GM19324 (cell line): Measurements from ENCODE around the gene TGFBRAP1.

Experiments
- ATAC-seq: cut with Tn5 transposase; IDR thresholded peaks from one replicate; pipeline ENCODE4 v1.9.1; 2021; ENCODE audit warnings: mild to moderate bottlenecking, moderate library complexity; ENCODE audit not compliant: unreplicated experiment, low FRiP score

Gene TGFBRAP1, protein sequence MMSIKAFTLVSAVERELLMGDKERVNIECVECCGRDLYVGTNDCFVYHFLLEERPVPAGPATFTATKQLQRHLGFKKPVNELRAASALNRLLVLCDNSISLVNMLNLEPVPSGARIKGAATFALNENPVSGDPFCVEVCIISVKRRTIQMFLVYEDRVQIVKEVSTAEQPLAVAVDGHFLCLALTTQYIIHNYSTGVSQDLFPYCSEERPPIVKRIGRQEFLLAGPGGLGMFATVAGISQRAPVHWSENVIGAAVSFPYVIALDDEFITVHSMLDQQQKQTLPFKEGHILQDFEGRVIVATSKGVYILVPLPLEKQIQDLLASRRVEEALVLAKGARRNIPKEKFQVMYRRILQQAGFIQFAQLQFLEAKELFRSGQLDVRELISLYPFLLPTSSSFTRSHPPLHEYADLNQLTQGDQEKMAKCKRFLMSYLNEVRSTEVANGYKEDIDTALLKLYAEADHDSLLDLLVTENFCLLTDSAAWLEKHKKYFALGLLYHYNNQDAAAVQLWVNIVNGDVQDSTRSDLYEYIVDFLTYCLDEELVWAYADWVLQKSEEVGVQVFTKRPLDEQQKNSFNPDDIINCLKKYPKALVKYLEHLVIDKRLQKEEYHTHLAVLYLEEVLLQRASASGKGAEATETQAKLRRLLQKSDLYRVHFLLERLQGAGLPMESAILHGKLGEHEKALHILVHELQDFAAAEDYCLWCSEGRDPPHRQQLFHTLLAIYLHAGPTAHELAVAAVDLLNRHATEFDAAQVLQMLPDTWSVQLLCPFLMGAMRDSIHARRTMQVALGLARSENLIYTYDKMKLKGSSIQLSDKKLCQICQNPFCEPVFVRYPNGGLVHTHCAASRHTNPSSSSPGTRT

DNA sequence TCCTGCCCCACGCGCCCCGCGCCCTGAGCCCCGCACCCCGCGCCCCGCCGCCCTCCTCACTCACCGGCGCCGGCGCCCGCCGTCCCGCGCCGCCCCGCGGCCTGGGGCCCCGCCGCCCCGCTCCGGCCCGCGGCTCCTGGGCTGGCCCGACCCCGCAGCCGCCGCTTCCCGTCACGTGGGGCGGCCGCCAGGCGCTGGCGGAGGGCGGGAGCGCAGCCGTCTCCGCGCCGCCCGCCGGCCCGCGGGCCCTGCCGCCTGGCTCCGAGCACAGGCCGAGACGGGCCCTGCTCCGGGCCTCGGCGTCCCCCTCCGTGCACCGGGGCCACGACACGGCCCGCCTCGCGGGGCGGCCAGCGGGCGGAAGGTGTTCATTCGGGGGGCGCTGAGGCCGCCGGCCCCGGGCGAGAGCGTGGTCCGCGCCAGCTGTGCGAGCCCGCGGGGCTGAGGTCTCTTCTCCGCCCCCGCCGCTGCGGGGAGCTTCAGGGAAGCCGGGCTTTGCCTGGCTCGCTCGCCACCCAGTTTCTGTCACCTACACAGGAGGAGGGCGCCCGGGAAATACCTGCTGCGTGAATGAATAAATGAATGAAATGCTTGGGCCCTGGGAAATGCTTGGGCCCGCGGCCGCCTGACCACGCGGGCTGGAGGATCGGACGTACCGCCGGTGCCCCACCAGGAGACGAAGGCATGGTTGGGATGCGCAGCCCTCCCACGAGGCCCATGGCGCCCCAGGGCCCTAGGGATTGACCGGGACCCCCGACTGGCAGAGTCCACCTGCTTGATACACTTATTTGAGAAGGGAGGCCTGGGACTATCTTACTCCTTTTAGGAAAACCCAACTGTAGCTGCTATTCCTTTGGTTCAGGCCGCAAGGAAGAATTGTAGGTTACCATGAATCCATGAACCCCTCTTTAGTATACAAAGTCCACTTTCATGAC is at the start of gene TGFBRAP1:
Gene TGFBRAP1 (minus strand): TSS at position 175 of the 935 bp plus-strand sequence. CDS start 21,434 bp downstream, outside the sequence.
- peak; percentile 89 for ATAC-seq

DNA sequence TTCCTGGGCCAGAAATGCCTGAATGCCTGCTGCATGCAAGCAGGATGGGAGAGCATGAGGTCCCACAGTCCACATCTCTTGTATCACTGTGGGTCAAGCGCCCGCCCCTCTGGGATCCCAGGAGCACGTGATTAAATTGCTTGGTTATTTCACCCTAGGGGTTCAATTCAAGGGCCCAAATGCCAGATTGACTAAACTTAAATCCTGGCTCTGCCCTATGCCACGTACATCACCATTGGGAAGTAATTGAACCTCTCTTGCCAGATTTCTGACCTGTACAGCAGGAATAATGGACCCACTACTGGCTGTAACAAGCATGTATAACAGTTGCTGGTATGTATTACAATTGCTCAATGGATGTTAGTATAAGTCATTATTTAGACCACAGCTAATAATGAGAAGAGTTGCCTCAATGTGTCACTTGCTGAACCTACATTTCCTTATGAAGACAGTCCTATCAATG is 49.4 kb upstream of the TGFBRAP1 start:
- ATAC-seq, result no peak

DNA sequence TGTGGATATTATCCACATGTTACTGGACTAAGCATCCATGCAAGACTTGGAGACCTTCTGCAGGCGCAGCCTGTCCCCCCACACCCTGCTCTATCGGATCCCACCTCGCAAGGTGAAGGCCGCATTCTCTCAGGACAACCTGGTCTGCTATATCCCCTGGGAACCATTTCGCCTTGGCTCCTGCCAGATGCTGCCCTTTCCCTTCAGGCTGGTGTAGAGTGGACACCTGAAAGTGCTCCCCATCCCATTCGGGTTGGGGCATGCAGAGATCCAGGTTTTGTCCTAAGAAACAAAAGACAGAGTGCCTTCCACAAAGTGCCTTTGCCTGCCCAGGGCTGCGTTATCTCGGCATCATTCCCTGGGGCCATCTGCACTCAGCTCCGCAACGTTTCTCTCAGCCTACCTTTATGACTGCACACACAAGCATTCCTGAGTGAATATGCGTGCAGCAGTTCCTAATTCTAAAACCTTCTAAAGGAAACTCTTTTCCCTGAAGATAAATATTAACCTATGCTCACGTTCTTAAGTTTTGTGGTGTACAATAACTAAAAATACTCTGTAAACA is 48.8 kb upstream of the TGFBRAP1 start:
- no peak for ATAC-seq

DNA sequence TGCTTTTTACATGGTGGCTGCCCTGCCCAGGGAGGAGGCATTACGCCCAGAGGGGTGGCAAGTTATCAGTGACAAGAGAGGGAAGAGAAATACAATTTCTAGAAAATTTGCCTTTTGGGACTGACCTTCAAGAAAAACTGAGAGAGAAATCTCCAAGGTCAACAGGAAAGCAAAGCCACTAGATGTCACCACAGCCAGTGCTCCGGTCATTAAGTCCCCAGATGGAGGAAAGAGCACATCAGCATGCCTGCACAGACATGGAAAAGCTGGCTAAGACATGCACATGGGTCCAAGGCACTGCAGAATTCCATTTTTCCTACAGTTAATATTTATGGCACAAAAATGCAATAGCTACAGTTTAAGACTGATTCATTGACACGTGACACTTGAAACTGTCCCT is 48.3 kb upstream of the TGFBRAP1 start:
- ATAC-seq, result no peak

DNA sequence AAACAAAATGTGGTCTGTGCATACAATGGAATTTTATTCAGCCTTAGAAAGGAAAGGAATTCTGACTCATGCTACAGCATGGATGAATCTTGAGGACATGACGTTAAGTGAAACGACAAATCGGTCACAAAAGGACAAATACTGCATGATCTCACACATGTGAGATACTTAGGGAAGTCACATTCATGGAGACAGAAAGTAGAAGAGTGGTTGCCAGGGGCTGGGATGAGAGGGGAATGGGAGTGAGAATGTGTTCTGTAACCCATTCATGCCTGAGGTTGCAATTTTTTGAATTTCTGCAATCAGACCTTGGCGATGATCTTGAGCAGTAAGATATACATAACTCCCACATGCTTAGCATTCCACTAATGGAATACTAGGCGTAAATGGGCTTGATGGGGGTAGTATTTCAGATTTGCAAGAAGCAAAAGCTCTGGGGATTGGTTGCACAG is 47.3 kb upstream of the TGFBRAP1 start:
- ATAC-seq, result no peak

DNA sequence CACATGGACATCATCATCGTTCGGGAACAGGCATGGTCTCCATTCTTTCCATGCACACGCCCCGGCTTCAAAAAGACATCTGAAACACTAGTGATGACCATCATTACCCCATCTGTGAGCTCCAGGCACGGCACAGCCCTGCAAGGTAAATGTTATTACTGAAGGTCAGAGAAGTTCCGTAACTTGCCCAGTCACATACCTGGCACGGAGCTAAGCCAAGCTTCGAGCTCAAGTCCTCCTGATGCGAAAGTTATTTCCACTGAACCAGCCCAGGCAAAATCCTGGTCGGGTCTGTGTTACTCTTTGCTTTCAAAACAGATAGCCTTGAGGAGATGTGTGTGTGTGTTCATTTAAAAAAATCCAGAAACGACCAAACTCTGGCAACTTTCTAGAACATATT is 46.5 kb upstream of the TGFBRAP1 start:
- no peak for ATAC-seq

DNA sequence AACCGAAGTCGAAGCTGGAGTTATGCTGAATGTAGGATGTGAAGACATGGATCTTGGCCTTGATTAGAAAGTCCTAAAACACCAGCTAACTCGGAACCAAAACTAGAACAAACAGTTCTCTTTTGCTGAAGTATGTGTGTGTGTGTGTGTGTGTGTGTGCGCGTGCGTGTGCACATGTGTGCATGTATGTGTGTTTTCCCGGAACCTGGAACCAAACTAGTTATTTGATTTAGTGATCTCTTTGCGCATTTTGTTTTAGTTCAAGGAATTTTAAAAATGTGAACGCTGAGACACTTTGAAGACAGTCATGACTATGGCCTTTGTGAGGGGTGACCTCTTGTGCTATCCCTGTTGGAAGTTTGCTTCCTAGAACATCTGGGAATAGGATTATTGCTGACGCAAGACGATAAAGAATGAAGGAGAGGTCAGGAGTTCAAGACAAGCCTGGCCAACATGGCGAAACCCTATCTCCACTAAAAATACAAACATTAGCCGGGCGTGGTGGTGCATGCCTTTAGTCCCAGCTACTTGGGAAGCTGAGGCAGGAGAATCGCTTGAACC is 45.5 kb upstream of the TGFBRAP1 start:
- no peak for ATAC-seq

DNA sequence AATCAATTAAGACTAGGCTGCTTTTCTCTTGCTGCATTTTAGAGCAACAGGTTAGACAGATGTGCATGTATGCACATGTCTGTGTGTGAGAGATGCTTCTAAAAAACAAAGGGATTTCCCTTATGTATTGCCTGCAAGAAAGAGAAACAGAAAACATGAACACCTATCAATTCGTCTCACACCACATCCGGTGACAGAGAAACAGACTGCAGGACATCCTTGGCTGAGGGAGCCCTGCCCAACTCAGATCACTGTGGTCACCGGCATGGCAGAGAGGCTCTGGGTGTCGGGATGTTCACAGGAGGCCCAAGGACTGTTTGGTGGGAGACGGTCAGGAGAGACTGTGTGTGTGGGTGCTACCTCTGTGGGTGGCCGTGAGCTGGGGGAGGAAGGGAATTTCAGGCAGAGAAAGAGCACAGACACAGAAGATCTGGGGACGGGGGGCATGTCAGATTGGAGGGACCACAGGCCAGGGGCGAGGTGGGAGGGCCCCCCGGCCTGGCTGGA is 44.4 kb upstream of the TGFBRAP1 start:
- peak; percentile 94 for ATAC-seq

DNA sequence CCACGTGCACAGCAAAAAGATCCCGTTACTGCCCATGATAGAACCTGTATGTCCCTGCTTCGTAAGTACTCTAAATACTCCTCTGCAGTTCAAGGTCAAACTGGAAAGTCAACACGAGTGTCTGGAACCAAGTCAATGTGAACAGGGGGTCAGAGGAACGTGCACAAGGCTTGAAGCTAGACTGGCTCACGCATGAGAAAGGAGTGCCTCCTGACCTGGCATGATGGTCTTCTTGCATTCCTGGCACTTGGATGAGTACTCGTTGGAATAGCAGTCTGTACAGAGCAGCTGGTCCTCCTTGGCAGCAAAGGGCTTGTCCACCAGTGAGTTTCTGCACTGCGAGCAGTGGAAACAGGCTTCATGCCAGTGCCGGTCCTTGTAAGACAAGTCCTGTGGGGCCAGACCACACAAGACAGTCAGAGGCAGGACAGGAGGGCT is 43.8 kb upstream of the TGFBRAP1 start:
- ATAC-seq, result no peak

DNA sequence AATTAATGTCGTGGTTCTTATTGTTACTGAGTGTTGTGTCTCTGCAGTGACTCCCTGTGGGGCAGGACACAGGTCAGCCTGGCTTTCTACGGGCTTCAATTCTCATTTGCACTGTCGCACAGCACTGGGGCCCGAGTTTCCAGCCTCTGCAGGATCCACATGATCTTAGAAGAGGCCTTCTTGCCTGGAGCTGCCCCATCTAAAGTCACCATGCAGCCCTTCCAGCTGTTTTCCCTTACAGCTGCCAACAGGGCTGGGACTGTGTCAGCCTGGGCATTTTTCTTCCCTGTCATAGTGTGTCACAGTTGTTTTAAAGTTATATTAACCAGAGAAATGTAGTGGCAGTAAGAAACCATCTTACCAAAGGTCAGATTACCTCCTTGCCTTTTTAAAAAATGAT is 42.3 kb upstream of the TGFBRAP1 start:
- no peak for ATAC-seq

DNA sequence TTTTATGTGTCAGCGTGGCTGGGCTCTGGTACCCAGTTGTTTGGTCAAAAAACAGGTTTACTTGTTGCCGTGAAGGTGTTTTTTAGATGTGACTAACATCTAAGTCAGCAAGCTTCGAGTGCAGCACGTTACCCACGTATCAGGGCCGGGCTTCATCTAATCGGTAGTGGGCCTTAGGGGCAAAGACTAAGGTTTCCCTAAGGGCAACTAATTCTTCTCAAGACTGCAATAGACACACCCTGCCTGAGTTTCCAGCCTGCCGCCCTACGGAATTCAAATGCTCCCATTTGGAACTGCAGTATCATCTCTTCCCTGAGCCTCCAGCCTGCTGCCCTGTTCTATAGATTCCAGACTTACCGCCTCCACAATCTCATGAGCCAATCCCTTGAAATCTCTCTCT is 41.6 kb upstream of the TGFBRAP1 start:
- no peak for ATAC-seq

DNA sequence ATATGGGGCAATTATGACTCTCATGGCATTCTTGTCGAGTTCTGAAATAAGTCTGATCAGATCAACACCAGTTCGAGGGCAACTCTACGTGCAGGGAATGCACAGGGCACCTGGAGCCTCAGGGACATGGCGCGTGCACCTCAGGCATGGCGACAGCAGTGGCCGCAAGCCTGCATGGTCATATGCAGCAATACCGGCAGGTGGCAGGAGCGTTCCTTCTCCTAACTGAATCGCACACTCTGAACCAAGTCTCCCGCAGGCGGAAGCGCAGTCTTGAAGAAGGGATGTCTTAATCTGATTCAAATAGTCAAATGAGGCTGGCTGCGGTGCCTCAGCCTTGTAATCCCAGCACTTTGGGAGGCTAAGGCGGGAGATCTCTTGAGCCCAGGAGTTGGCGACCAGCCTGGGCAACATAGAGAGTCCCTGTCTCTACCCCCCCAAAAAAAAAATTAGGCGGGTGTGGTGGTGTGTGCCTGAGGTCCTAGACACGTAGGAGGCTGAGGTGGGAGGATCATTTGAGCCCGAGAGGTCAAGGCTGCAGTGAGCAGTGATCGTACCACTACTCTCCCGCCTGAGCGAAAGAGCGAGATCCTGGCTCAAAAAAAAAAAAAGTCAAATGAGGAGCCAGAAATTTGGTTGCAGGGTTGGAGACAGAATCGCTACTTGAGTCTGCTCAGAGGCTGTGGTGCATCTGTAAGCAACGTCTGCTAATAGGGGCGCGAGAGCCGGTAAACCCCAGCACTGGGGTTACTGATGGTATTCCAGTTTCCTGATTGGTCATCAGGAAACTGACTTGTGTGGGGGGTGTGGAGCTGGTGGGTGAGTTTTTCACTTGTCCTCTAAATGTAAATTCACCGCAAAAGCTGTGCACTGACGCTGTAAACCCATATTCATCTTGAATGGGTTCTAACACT is 40.5 kb upstream of the TGFBRAP1 start:
- peak; percentile 79 for ATAC-seq

DNA sequence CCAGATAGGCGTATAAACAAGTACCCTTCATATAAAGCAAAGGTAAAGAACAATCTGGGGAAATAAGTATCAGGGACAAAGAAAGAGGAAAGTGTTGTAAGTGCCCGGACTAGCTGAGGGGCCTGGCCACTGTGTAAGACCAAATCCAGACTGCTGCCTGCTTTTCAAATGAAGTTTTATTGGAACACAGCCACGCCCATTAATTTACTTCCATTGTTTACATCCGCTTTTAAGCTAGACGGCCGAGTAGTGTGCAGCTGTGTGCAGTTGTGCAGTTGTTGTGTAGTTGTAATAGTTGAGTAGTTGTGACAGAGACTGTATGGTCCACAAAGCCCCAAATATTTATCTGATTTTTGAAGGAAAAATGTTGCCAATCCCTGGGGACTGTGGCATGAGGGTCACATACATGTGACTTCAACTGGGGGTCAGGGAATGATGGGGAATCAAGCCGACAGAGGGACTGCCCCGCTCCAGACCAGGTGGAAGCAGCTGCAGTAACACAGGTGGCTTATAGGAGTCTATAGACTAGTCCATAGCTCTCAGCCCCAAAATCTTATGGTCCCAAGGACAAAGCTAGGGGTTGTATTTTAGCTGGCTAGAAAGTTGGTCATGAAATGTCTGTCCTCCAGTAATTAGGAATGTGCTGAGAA is 39.3 kb upstream of the TGFBRAP1 start:
- no peak for ATAC-seq

DNA sequence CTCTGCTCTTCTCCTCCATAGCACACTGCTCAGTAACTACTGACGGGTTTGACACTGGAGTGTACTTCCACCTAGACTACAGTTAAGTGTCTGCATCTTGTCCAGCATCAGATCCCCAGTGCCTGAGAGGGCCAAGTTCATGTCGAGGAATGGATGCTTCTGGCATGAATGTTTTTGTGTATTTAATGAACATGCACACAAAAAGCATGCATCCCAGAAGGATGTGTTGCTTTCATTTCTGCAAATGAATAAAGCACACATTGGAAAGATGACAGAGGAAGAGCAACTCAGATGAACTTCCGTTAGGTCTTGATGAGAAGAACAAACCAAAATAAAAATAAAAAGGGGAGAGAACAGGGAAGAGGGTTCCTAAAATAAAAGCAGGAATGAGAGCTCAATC is 35.7 kb upstream of the TGFBRAP1 start:
- ATAC-seq, result no peak

DNA sequence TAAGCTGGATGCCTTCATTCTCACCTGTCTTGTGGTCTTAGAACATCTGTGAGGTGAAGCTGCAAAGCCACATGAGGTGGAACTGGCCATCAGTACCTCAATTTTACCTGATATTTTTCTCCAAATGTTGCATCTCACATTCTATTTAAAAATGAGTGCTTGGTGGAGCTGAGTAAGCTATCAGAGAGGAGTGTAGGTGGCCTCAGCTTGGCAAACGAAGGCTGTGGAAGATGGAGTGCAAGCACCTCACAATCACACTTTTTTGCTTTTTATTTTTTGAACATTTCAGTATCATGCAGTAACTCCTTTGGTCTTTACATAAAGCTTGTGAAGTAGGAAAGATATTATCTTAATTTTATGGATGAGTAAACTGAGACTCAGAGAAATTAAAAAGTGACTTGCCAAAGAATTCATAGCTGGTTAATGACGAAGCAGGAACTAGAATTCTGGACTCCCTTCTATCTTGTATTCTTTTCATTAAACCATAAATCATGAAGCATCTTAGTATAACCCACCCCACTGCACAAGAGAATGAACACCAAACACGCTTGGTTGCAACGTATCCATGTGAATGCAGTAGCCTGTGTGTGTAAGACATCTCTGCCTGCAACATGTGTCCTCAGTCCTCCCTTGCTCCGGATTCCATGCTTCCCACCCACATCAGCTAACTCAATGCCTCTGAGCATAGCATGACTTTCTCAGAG is 35.1 kb upstream of the TGFBRAP1 start:
- no peak for ATAC-seq

DNA sequence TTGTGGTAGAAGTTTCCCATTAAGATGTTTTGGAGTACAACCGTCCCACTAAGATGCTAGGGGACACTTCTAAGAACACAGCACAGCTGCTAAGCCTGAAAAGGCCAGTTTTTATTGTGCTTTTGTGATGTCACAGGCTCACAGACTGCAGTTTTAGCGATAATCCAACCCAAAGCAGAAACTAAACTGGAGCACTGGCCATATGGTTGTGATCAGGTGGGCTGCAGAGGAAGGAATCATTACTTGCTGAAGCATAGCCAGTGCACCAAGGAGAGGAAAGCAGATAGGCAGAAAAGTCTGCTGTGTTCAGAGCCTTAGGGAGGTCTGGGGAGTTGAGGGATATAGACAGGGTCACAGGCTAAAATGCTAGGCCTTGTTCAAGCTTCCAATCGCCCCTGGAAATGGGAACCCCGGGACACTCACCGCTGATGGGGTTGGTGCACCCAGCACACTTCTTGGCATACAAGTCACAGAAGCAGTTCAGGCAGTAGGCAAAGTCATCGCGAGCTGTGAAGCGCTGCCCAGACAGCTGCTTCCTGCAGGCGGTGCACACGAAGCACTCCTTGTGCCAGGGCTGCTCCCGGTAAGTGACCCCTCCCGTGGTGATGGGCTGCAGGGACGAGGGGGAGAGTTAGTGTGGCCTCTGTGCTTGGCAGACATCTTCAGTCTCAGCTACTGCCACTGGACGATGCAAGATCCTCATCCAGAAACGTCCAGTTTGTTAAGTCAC is 33.5 kb upstream of the TGFBRAP1 start:
- ATAC-seq, result no peak
